IPS-18c (cell line): ENCODE results near the gene WHRN.

Experiments used
- H3K4me3 ChIP-seq: 2 replicates; pipeline ENCODE4 v1.7.0; 2013; ENCODE audit warnings: low read depth, mild to moderate bottlenecking, low read length, moderate library complexity; ENCODE audit not compliant: insufficient read depth
- H3K9me3 ChIP-seq: one replicate; pipeline ENCODE4 v1.6.1; 2013; ENCODE audit warnings: mild to moderate bottlenecking, low read length, moderate library complexity; ENCODE audit not compliant: control insufficient read depth, insufficient read depth

The WHRN gene

DNA sequence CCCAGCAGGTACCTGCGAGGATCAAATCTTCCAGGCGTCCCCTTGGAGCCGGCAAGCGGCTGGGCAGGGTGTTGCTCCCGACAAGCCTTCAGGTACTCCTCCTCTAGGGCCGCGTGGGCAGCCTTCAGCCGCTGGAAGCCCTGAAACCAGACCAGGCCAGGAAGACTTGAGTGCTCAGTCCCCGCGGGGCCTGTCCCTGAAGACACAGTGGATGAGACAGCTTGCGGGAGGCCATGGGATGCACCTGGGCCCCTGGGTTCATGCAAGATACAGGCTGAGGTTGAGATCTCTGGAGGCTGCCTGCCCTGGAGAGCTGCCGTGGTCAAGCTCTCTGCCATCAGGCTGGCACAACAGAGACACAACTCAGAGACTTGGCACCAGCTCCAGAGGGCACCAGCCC lies 142.9 kb downstream of the WHRN start:
- H3K4me3 ChIP-seq = no peak overlapping the region
- H3K9me3 ChIP-seq = no peaks in the 10 kb centered on the region

DNA sequence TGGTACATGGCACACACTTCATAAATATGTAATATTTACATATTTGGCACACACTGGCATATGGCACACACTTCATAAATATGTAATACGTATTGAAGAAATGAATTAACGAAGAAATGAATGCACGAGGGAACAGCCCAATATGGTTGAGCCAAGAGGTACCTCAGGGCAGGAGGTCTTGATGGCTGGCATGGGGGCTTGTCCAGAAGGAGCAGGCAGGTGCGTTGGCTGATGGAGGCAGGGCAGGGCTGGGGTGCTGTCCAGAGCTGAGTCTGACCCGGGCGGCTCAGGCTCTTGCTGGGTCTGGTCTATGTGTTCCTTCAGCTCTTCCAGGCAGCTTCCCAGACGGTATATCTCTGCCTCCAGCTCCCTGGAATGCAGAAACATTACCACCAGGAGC lies 143.7 kb downstream of the WHRN start:
- Histone ChIP-seq H3K9me3 (no peaks in the 10 kb centered on the region), H3K4me3 (no peak overlapping the region)

DNA sequence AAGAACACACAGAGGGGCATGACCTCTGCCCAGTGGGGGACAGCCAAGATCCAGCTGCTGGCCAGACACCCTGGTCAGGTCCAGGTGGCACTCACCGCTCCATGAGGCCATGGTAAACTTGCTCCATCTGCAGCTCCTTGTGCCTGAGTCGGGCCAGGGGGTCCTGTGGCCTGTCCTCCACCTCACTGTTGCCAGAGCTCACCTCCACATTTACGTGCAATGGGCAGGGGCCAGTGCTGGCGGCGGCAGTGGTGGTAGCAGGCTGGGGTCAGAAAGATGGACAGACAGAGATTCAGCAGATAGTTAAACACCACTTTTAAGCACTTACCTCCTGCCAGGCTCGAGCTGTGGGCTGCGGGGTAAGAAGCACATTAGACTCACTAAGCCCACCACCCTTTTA lies 145.5 kb downstream of the WHRN start:
- H3K4me3 ChIP-seq = no peak overlapping the region
- no peaks in the 10 kb centered on the region for H3K9me3 ChIP-seq

DNA sequence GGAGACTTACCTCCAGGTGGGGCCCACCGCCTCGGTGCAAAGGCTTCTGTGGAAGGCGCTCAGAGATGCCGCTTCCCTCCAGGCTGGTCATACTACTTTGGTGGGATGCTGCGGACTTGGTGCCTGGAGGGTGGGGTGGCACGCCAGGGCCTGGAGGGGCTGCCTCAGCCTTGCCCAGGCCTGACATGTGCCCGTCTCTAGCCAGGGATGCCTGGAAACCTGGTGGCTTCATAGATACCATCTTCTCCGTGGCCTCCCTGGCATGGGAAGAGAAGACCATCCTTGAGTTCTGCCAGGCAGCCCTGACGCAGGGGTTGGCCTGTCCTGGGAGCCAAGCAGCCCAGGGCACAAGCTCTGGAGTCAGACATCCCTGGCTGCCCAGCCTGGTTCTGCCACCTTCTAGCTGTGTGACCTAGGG lies 147.4 kb downstream of the WHRN start:
- Histone ChIP-seq H3K9me3 (no peaks in the 10 kb centered on the region), H3K4me3 (no peak overlapping the region)

DNA sequence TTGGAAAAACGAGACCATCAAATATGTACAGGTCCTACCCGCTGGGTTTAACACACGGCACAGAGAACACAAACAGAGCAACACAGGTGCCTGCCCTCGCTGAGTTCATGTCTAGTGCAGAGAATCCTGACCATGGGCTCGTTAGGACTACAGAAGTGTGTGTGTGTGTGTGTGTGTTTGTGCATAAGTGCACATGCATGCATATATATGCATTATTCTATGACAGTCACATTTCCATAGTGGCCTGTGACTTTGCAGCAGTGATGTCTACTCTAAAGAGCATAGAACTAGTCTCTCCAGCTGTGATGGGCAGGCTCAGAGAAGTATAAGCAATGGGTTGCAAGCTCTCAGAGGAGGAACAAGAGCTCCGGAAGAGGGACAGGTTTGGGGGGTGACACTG lies 147.9 kb downstream of the WHRN start:
- Histone ChIP-seq H3K4me3 (no peak overlapping the region), H3K9me3 (no peaks in the 10 kb centered on the region)

DNA sequence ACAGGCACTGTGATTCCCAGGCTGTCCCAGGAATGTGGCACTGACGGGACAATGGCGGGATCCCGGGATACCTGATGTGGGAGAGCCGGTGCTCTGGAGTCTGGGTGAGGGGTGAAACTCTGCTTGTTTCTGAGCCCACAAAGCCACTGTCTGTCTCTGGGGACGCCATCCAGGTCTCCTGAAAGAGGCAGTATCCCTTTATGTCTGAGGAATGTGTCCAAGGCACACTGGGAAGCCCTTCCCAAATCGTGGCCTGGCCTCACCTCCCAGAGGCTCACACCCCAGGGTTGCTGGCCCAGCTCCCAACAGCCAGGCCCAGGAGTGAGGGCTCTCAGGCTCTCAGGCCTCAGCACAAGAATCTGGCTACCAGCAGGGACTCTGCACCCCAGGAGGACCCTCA lies 148.5 kb downstream of the WHRN start:
- H3K9me3 ChIP-seq = no peaks in the 10 kb centered on the region
- no peak overlapping the region for H3K4me3 ChIP-seq

DNA sequence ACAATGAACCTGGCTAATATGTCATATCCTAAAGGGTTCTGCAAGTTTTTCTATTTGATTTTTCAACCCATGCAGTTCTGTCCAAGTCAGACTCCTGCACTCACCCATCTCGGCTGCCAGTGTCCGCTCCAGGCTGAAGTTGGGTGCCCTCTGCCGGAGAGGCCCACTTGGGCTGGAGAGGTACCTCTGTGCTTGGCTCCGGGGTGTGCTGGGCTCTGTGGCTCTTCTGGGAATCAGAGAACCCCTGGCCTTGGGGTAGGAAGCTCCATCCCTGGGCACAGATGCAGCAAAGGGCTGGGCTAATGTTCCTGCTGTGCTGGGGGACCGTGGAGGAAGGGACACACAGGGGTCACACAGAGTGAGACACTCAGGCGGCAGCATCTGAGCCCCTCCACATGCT lies 149.5 kb downstream of the WHRN start:
- no peak overlapping the region for H3K4me3 ChIP-seq
- H3K9me3 ChIP-seq = no peaks in the 10 kb centered on the region
